Motor neuron (in vitro differentiated cells): Measurements from ENCODE around the gene CDH1. TPM values are rescaled to one million over a fixed set of nuclear protein-coding genes. Genes with fewer than 3 reads are reported as not detected.

Experiments
- ATAC-seq, 8 experiments: fragments of 200-7000 bp; cut with Tn5 transposase; replicated peaks in 6 of 8; 2 replicates each; pipeline ENCODE4 v1.8.0; 2021; ENCODE audit warnings: mild to moderate bottlenecking in 8 of 8, moderate library complexity in 8 of 8
- H3K27ac ChIP-seq, 2 donors: fragments of 250-450 bp; sonication (Bioruptor Pico); 2 replicates each; pipeline ENCODE4 v1.9.0; 2021; ENCODE audit warnings: antibody characterized with exemption in 2 of 2, mild to moderate bottlenecking in 2 of 2, moderate library complexity in 1 of 2
- H3K4me1 ChIP-seq, 2 donors: fragments of 250-450 bp; sonication (Bioruptor Pico); replicated peaks in 1 of 2; 2 replicates each; pipeline ENCODE4 v1.6.1; 2021; ENCODE audit warnings: antibody characterized with exemption in 2 of 2, mild to moderate bottlenecking in 2 of 2, moderate library complexity in 1 of 2
- H3K4me3 ChIP-seq, 5 donors: fragments of 250-450 bp; sonication (Bioruptor Pico); 2 replicates each; pipeline ENCODE4 v1.9.0; 2021; ENCODE audit warnings: antibody characterized with exemption in 5 of 5, mild to moderate bottlenecking in 5 of 5, moderate library complexity in 4 of 5
- WGBS, 10 experiments: fragments of 450-650 bp; shearing (Covaris generic); methylation state at CpG; one replicate each; pipeline ENCODE4 v1.0.0; 2022; 5-methylcytosine and 5-hydroxymethylcytosine counted together
- in situ Hi-C, 9 experiments: fragments of 400-800 bp; cut with MboI; loops; one replicate each; pipeline ENCODE4 v1.15.0; 2021; ENCODE audit warnings: low sequenced_read_pairs in 9 of 9, low pct_unique_long_range_greater_than_20kb in 2 of 9; ENCODE audit not compliant: unreplicated experiment in 9 of 9
- total RNA-seq, 8 experiments: library from RNA; unstranded; fragments of 300-600 nt; gene quantifications; 2 replicates each; pipeline versions ENCODE4 v1.2.3 to v1.2.4, GENCODE V29; 2022

Gene CDH1
- 1 to 10 TPM in 2 of 8 experiments, under 1 TPM in 6; 0.09 to 6.8 (median 0.55) TPM for total RNA-seq

- in situ Hi-C loops: no loop called here
- ATAC-seq: peak in 6 of 8 experiments; percentile 24 to 65 (median 42)
- H3K27ac ChIP-seq: no peak within 1 kb of the TSS
- 4% methylated on average over 5 to 9 of the region's 63 CpGs; no CpG with 5 or more reads in 8 of the 10 experiments for WGBS, 10 experiments
- H3K4me1 ChIP-seq: peaks cover 0 to 6% of the 10 kb centered on the region in 2 donors
- H3K4me3 ChIP-seq: peak within 1 kb of the TSS; percentile 23 to 32 (median 28)
Observed at GRCh38 chr16:68737046-68737729, at the start of gene CDH1. CDH1 (plus strand) TSS chr16:68737292; CDS start chr16:68737416, 124 bp downstream.

GRCh38 chr16:68689921-68690320 lies 47.2 kb upstream of the CDH1 start:
- peak in 2 of 8 experiments; percentile 46 to 50 for ATAC-seq
- in situ Hi-C loops: no loop called here
- H3K4me1 ChIP-seq: no peaks in the 10 kb centered on the region
- H3K4me3 ChIP-seq: no peak overlapping the region
- WGBS, 10 experiments: 100% methylated on average over 1 to 3 of the region's 5 CpGs; no CpG with 5 or more reads in 8 of the 10 experiments
- H3K27ac ChIP-seq: no peak overlapping the region

DNA sequence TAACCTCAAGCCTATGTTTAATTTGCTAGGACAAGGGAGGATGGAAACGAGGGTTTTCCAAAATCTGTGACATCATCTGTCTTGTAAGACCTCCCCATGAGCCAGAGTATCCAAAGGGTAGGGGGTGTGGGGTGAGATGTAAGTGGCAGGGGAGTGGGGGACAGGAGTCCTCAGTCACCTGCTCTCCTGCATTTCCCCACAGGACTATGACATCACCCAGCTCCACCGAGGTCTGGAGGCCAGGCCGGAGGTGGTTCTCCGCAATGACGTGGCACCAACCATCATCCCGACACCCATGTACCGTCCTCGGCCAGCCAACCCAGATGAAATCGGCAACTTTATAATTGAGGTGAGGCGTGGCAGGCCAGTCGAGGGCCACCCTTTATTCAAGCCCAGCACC lies 41.5 kb upstream of the CDH1 start:
- WGBS, 10 experiments: no CpG with 5 or more reads among the region's 11 CpGs
- Histone ChIP-seq H3K27ac (no peak overlapping the region), H3K4me3 (no peak overlapping the region), H3K4me1 (no peaks in the 10 kb centered on the region)
- in situ Hi-C loops: no loop called here
- no peak for ATAC-seq

GRCh38 chr16:68696514-68696913 lies 40.6 kb upstream of the CDH1 start:
- in situ Hi-C loops: no loop called here
- Histone ChIP-seq H3K4me3 (no peak overlapping the region), H3K4me1 (no peaks in the 10 kb centered on the region), H3K27ac (no peak overlapping the region)
- no peak for ATAC-seq
- WGBS, 10 experiments: 8 to 100% (median 87%) methylated on average over 2 to 7 of the region's 8 CpGs; no CpG with 5 or more reads in 2 of the 10 experiments

DNA sequence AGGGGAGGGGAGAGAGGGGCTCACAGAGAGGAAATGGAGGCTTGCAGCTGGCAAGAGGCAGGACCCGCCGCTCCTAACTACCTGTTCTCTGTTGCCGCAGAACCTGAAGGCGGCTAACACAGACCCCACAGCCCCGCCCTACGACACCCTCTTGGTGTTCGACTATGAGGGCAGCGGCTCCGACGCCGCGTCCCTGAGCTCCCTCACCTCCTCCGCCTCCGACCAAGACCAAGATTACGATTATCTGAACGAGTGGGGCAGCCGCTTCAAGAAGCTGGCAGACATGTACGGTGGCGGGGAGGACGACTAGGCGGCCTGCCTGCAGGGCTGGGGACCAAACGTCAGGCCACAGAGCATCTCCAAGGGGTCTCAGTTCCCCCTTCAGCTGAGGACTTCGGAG lies 39.0 kb upstream of the CDH1 start:
- no peak for ATAC-seq
- Histone ChIP-seq H3K4me1 (no peaks in the 10 kb centered on the region), H3K4me3 (no peak overlapping the region), H3K27ac (no peak overlapping the region)
- 77 to 100% methylated on average over 1 to 5 of the region's 23 CpGs; no CpG with 5 or more reads in 8 of the 10 experiments for WGBS, 10 experiments
- in situ Hi-C loops: no loop called here

DNA sequence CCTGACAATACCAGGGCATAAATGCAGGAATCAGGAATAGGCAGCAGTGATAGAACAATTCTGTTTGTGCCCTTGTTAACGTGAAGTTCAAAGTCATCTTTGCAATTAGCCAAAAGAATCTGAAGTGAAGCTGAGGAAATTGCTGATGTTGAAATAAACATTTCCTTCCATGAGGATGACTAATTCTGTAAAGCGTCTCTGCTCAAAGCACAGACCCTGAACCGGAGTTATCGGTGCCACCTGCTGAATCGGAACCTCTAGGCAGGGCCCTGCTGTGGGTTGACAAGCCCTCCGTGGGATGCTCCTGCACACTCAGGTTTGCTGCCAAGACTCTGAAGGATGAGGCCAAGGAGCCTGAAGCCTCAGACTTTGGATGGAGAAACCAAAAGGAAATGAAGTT lies 37.0 kb upstream of the CDH1 start:
- H3K27ac ChIP-seq: no peak overlapping the region
- ATAC-seq: no peak
- 16 to 96% (median 63%) methylated on average over 1 to 6 of the region's 6 CpGs; no CpG with 5 or more reads in 1 of the 10 experiments for WGBS, 10 experiments
- H3K4me1 ChIP-seq: no peaks in the 10 kb centered on the region
- in situ Hi-C loops: loop anchor here in 1 of 9 experiments (10.0 to 25.0 kb wide), 2 partner anchors 105 to 412 kb away; partner anchors contain the start of gene HAS3
- H3K4me3 ChIP-seq: no peak overlapping the region

GRCh38 chr16:68700831-68701230 lies 36.3 kb upstream of the CDH1 start:
- ATAC-seq: no peak
- in situ Hi-C loops: loop anchor here in 1 of 9 experiments (10.0 to 25.0 kb wide), 2 partner anchors 104 to 411 kb away; partner anchors contain the start of gene HAS3
- Histone ChIP-seq H3K27ac (no peak overlapping the region), H3K4me1 (no peaks in the 10 kb centered on the region), H3K4me3 (no peak overlapping the region)
- 40 to 92% (median 83%) methylated on average over 1 to 4 of the region's 5 CpGs; no CpG with 5 or more reads in 5 of the 10 experiments for WGBS, 10 experiments

DNA sequence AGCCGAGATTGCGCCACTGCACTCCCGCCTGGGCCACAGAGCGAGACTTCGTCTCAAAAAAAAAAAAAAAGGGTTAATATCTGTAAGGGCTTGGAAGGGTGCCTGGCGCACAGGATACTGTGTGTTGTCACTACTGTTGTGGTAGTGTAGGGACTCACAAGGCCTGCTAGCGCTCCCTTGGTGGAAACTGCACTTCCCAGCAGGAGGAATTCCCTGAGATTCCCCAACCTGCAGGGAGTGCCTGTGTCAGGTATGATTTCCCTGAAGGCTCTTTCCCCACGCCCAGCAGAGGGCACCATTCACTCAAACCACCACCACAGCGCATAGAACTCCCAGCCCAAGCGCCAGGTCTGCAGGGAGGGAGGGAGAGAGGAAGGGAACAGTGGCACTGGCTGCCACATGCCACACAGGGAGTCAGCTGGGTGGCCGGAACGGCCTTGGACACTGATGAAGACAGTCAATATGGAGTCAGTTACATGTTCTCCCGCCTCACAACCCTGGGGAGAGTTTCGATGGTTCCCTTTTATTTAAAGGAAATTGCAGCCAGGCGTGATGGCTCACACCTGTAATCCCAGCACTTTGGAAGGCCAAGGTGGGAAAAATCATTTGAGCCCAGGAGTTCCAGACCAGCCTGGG lies 32.7 kb upstream of the CDH1 start:
- Histone ChIP-seq H3K4me1 (no peaks in the 10 kb centered on the region), H3K27ac (no peak overlapping the region), H3K4me3 (no peak overlapping the region)
- in situ Hi-C loops: loop anchor here in 1 of 9 experiments (10.0 to 25.0 kb wide), 2 partner anchors 100 to 408 kb away; partner anchors contain the start of gene HAS3
- peak; percentile 52 to 89 (median 68) for ATAC-seq
- 7 to 71% (median 46%) methylated on average over 2 to 8 of the region's 15 CpGs; no CpG with 5 or more reads in 5 of the 10 experiments for WGBS, 10 experiments

DNA sequence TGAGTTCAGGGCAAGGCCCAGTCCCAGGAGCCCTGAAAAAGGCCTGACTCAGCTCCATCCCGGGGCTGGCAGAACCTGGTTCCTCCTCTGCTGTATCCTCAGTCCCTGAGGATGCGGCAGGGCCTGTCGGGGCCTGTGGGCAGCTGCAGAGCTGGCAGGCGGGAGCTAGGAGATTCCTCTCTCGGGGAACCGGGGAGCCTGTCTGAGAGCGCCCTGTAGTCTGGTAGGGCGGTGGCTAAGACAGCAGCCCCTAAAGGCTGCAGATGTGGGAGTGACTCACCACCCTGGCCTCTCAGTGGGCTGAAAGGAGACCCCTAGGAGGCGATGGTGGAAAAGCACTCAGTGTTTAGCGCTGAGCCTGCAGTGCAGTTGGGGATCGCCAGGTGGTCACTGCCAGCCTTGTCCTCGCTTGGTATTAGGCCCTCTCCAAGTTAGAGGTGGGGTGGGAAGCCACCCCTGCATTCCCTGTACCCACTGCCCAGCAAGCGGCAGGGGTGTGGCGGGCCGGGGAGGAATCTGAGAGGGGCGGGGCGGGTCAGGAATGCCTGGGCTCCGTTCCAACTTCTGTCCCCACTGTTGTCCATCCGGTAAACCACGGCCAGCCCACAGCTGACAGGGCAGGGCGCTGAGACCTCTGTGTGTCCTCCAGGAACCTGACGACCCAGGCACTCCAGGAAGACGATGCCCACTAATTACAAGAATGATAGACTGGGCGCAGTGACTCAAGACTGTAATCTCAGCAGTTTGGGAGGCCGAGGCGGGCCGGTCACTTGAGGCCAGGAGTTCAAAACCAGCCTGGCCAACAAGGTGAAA lies 29.5 kb upstream of the CDH1 start:
- Histone ChIP-seq H3K4me3 (no peak overlapping the region), H3K4me1 (no peaks in the 10 kb centered on the region), H3K27ac (no peak overlapping the region)
- peak; percentile 67 to 82 (median 74) for ATAC-seq
- in situ Hi-C loops: loop anchor here in 1 of 9 experiments (10.0 to 25.0 kb wide), 2 partner anchors 97 to 405 kb away; partner anchors contain the start of gene HAS3
- WGBS, 10 experiments: 60 to 100% (median 80%) methylated on average over 1 to 4 of the region's 27 CpGs; no CpG with 5 or more reads in 5 of the 10 experiments

DNA sequence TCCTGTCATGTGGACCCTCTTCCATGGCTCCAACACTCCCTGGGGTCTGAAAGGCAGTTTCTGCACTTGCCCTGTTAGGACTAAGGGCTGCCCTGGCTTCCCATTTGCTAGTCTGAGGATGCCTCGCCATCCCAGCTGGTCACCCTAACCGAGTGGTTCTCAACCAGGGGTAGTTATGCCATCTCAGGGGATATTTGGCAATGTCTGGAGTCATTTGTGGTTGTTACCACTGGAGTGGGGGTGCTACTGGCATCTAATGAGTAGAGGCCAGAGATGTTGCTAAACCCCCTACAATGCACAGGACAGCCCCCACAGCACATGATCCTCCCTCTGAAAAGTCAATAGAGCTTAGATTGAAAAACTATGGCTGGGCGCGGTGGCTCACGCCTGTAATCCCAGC lies 26.9 kb upstream of the CDH1 start:
- H3K4me3 ChIP-seq: no peak overlapping the region
- no peak overlapping the region for H3K27ac ChIP-seq
- in situ Hi-C loops: loop anchor here in 1 of 9 experiments (25.0 kb wide), 1 partner anchor 402 kb away; the partner anchor contains the start of gene HAS3
- ATAC-seq: no peak
- WGBS, 10 experiments: 8 to 100% (median 87%) methylated on average over 1 to 3 of the region's 5 CpGs; no CpG with 5 or more reads in 5 of the 10 experiments
- H3K4me1 ChIP-seq: no peaks in the 10 kb centered on the region

DNA sequence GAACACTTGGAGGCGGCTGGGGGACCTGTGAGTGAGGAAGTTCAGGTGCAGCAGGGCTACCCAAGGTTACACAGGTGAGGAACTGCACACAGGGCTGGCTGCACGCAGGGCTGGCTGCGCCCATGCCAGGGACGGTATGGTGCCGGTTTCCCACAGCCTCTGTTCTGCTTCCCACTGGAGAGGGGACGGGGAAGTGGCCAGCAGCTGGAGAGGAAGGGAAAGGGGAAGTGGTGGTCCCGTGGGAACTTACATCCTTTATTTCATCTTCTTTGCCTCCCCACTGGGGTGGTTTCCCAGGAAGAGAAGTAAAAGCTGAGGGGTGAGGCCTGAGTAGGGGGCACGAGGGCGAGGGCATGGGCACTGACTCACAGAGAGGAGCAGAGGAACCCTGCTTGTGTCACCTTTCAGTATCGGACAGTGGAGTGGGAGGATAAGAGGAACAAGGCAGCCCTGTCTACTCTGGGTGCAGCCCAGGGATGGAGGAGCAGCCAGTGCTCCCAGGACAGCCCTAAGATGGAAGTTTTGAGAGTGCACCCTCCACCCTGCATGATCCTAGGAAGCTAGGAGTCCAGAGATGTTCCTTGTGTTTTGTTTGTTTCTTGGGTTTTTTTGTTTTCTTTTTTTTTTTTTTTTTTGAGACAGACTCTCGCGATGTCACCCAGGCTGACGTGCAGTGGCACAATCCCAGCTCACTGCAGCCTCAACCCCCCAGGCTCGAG lies 25.5 kb upstream of the CDH1 start:
- ATAC-seq: peak in 1 of 8 experiments; percentile 28
- Histone ChIP-seq H3K4me1 (no peaks in the 10 kb centered on the region), H3K4me3 (no peak overlapping the region), H3K27ac (no peak overlapping the region)
- whole genome bisulfite sequencing, 10 experiments: 3 to 100% (median 72%) methylated on average over 1 to 8 of the region's 14 CpGs
- in situ Hi-C loops: loop anchor here in 1 of 9 experiments (25.0 kb wide), 1 partner anchor 401 kb away; the partner anchor contains the start of gene HAS3

- 26 to 69% (median 60%) methylated on average over 1 to 5 of the region's 6 CpGs; no CpG with 5 or more reads in 5 of the 10 experiments for WGBS, 10 experiments
- no peak for ATAC-seq
Observed at GRCh38 chr16:68713361-68713760, 23.7 kb upstream of the CDH1 start.

More at GRCh38 chr16:68713361-68713760, 23.7 kb upstream of the CDH1 start:
- Histone ChIP-seq H3K27ac (no peak overlapping the region), H3K4me3 (no peak overlapping the region), H3K4me1 (no peaks in the 10 kb centered on the region)
- in situ Hi-C loops: loop anchor here in 1 of 9 experiments (25.0 kb wide), 1 partner anchor 399 kb away; the partner anchor contains the start of gene HAS3
